Right atrium auricular region (tissue), 2 donors: ENCODE results near the gene PHF21B. TPM values are rescaled to one million over a fixed set of nuclear protein-coding genes. Genes with fewer than 3 reads are reported as not detected.

Experiments
- DNase-seq: peaks from one replicate; pipeline ENCODE4 v3.0.0-alpha.2; 2019; ENCODE audit warnings: low spot score
- H3K27ac ChIP-seq, 2 donors: fragments of 200-600 bp; sonication (generic); 1 replicate in 1 of 2; 2 replicates in 1 of 2; pipeline ENCODE4 v1.5.1; 2016 to 2019
- H3K27me3 ChIP-seq, 2 donors: fragments of 200-600 bp; sonication (generic); one replicate each; pipeline versions ENCODE4 v1.5.1 to v1.6.0; 2017 to 2019
- H3K36me3 ChIP-seq: fragments of 200-600 bp; sonication (generic); one replicate; pipeline ENCODE4 v1.5.1; 2016
- H3K4me1 ChIP-seq, 2 donors: fragments of 200-600 bp; sonication (generic); one replicate each; pipeline versions ENCODE4 v1.5.1 to v1.6.0; 2017 to 2019
- H3K4me3 ChIP-seq, 2 donors: fragments of 200-600 bp; sonication (generic); 1 replicate in 1 of 2; 2 replicates in 1 of 2; pipeline ENCODE4 v1.5.1; 2017 to 2019; ENCODE audit warnings: mild to moderate bottlenecking in 1 of 2, moderate library complexity in 1 of 2
- H3K9me3 ChIP-seq, 2 donors: fragments of 200-600 bp; sonication (generic); one replicate each; pipeline ENCODE4 v1.5.1; 2019
- total RNA-seq, 2 donors: library from RNA; depleted of rRNA; stranded (reverse); fragments of >200 nt; gene quantifications; one replicate each; pipeline ENCODE4 v1.1.0, GENCODE V29; 2016
- TF ChIP-seq, protein P1 (sequence below), 2 donors: fragments of 200-600 bp; sonication (generic); IDR thresholded peaks; one replicate each; pipeline ENCODE4 v1.5.1; 2019; ENCODE audit warnings: antibody characterized with exemption in 2 of 2

The PHF21B gene
- total RNA-seq, 2 donors from 2014 or later: 1.4 to 2.2 TPM

DNA sequence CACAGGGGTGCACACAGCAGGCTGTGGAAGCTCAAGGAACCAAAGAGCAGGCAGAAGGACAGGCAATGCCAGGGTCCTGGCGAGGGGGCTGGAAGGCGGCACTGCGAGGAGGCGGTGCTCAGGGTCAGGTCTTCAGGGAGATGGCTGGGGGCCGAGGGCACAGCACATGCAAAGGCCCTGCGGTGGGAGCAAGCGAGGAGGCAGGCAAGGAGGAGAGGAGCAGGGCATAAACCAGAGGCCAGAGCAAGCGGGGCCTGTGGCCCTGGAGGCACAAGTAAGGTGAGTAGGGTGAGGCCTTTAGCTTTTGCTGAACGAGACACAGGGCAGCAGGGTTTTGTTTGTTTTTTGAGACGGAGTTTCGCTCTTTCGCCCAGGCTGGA lies 130.5 kb downstream of the PHF21B start:
- TF ChIP-seq, protein P1, sequence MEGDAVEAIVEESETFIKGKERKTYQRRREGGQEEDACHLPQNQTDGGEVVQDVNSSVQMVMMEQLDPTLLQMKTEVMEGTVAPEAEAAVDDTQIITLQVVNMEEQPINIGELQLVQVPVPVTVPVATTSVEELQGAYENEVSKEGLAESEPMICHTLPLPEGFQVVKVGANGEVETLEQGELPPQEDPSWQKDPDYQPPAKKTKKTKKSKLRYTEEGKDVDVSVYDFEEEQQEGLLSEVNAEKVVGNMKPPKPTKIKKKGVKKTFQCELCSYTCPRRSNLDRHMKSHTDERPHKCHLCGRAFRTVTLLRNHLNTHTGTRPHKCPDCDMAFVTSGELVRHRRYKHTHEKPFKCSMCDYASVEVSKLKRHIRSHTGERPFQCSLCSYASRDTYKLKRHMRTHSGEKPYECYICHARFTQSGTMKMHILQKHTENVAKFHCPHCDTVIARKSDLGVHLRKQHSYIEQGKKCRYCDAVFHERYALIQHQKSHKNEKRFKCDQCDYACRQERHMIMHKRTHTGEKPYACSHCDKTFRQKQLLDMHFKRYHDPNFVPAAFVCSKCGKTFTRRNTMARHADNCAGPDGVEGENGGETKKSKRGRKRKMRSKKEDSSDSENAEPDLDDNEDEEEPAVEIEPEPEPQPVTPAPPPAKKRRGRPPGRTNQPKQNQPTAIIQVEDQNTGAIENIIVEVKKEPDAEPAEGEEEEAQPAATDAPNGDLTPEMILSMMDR (IDR thresholded peaks at IDR 0.05): no peak
- Histone ChIP-seq H3K36me3 (no peaks in the 10 kb centered on the region), H3K27me3 (no peaks in the 10 kb centered on the region), H3K4me1 (no peaks in the 10 kb centered on the region), H3K9me3 (peaks cover 0 to 11% of the 10 kb centered on the region in 2 donors), H3K27ac (no peak overlapping the region), H3K4me3 (no peak overlapping the region)
- no peak for DNase-seq

DNA sequence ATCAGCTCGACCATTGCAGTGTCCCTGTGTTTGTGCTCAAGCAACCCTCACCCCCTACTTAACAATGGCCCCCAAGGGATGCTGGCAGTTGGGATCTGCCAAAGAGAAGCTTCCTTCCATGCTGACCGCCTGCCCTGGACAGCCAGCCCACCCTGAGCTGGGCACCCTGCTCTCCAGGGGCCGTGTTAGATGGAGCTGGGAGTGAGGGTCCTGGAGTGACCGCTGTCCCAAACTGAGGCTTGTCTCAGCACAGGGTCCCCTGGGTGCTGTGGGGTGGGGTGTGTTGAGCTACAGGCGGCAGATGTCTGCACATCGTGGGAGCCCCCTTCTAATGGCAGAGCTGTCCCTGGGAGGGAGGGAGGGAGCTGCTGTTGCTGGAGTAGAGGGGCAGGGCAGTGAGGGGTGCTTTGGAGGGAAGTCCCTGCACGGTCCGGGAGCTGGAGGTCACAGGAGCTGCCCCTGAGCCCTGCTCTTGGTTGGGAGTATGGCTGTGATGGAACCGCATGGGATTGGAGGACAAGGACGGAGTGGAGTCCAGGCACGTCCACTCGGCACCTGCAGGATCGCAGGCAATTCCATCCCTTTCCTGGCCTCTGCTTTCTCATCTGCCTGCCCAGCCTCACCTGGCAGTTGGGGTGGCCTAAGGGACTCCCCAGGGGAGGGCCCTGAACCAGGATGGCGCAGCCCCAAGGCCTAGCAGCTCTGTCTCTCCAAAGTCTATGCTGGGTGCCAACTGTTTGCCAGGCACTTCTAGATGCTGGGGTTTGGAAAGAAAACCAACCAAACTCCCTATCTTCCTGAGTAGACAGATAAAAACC lies 131.1 kb downstream of the PHF21B start:
- H3K36me3 ChIP-seq: no peaks in the 10 kb centered on the region
- DNase-seq: no peak
- TF ChIP-seq, protein P1 (IDR thresholded peaks at IDR 0.05): no peak
- peaks cover 0 to 11% of the 10 kb centered on the region in 2 donors for H3K9me3 ChIP-seq
- H3K4me1 ChIP-seq: no peaks in the 10 kb centered on the region
- H3K27ac ChIP-seq: no peak overlapping the region
- no peaks in the 10 kb centered on the region for H3K27me3 ChIP-seq
- H3K4me3 ChIP-seq: no peak overlapping the region

DNA sequence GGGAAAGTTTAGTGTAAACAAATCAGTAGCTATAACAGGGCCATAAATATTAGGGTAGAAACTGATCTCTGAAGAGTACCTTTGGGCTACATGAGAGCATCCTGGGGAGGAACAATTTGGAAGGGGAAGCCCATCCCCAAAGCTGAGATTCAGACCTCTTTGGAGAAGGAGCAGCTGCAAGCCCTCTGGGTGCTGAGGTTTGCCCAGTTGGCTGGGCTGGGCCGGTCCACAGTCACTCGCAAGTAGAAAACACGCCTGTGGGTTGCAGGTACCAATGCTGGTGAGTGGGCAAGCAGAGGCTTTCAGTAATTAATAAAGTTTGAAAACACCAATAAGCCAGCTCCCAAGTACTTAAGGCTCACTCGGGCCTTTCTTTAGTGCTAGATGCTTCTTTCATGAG lies 132.9 kb downstream of the PHF21B start:
- no peaks in the 10 kb centered on the region for H3K36me3 ChIP-seq
- TF ChIP-seq, protein P1 (IDR thresholded peaks at IDR 0.05): no peak
- no peaks in the 10 kb centered on the region for H3K4me1 ChIP-seq
- H3K4me3 ChIP-seq: no peak overlapping the region
- H3K27me3 ChIP-seq: no peaks in the 10 kb centered on the region
- H3K9me3 ChIP-seq: peaks cover 0 to 13% of the 10 kb centered on the region in 2 donors
- no peak overlapping the region for H3K27ac ChIP-seq
- no peak for DNase-seq

DNA sequence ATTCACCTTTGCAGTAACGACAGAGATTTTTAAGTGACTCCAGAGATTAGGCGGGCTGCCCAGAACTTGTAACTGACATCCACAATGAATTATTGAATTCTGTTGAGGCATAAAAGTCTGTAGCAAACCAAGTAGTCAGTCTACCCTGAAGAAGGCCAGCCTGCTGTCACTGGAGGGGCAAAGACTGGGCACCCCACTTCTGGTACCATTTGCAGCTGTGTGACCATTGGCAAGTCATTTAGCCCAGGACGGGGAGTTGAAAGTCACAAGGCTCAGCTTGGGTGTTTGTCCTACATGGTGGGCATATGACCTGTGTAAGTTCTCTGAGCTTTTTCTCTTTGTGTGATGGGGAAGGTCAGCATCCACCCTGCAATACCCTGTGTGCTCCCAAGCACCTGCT lies 138.0 kb downstream of the PHF21B start:
- Histone ChIP-seq H3K4me3 (no peak overlapping the region), H3K27me3 (no peaks in the 10 kb centered on the region), H3K4me1 (no peaks in the 10 kb centered on the region), H3K27ac (no peak overlapping the region), H3K36me3 (no peaks in the 10 kb centered on the region), H3K9me3 (peaks cover 0 to 14% of the 10 kb centered on the region in 2 donors)
- no peak for DNase-seq
- TF ChIP-seq, protein P1 (IDR thresholded peaks at IDR 0.05): no peak

DNA sequence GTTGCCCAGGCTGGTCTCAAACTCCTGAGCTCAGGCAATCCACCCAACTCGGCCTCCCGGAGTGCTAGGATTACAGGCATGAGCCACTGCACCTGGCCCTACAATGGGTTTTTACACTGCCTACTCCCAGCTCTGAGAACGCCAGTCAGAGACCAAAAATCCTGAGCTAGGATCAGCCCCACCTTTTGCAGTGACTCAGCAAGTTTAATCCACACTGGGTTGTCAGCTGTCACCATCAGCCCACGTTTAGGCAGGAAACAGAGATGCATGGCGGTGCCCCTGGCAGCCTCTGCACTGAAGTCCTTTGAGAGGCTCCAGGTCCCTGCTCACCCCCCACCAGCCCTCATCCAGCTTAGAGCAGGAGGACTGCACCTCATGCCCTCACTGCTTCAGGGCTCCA lies 139.8 kb downstream of the PHF21B start:
- H3K27ac ChIP-seq: no peak overlapping the region
- H3K27me3 ChIP-seq: no peaks in the 10 kb centered on the region
- TF ChIP-seq, protein P1 (IDR thresholded peaks at IDR 0.05): no peak
- H3K4me3 ChIP-seq: no peak overlapping the region
- DNase-seq: no peak
- H3K9me3 ChIP-seq: peaks cover 0 to 12% of the 10 kb centered on the region in 2 donors
- no peaks in the 10 kb centered on the region for H3K36me3 ChIP-seq
- H3K4me1 ChIP-seq: no peaks in the 10 kb centered on the region

DNA sequence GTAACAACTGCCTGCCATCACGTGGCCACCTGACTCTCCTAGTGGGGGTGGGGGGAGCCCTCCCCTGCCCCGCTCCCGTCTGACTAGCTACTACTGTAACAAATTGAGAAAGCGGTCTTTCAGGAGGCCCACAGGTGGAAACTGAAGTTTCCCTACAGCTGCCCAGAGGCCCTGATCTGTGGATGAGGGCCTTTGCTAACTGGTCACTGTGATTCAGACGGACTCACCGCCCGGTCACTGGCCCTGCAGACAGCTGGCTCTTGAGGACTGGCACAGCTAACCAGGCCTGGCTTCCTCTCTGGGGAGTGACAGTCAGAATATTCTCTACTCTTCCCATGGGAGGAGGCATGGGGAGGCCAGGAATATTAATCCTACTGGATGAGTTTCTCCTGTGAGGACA lies 140.6 kb downstream of the PHF21B start:
- TF ChIP-seq, protein P1 (IDR thresholded peaks at IDR 0.05): no peak
- H3K36me3 ChIP-seq: no peaks in the 10 kb centered on the region
- peaks cover 0 to 12% of the 10 kb centered on the region in 2 donors for H3K9me3 ChIP-seq
- no peaks in the 10 kb centered on the region for H3K4me1 ChIP-seq
- H3K27me3 ChIP-seq: no peaks in the 10 kb centered on the region
- DNase-seq: no peak
- no peak overlapping the region for H3K4me3 ChIP-seq
- no peak overlapping the region for H3K27ac ChIP-seq
